Tibial nerve (tissue), 4 donors: ENCODE results near the gene ZFR.

Experiments
- CTCF ChIP-seq, 5 experiments: fragments of 200-600 bp in 3 of 5; fragments of 450-650 bp in 2 of 5; sonication (generic) in 3 of 5; IDR thresholded peaks; one replicate each; pipeline ENCODE4 v1.5.1; 2016 to 2019; ENCODE audit warnings: antibody characterized with exemption in 5 of 5, mild to moderate bottlenecking in 3 of 5, moderate library complexity in 2 of 5
- EP300 ChIP-seq, 2 donors: sonication (generic); formaldehyde crosslinking; IDR thresholded peaks; one replicate each; pipeline ENCODE4 v1.6.1; 2017; ENCODE audit warnings: antibody characterized with exemption in 2 of 2, mild to moderate bottlenecking in 1 of 2
- POLR2A ChIP-seq, 2 donors: fragments of 450-650 bp; IDR thresholded peaks; one replicate each; pipeline ENCODE4 v1.6.1; 2017; ENCODE audit warnings: antibody characterized with exemption in 2 of 2, mild to moderate bottlenecking in 2 of 2, moderate library complexity in 2 of 2

- TF ChIP-seq CTCF (IDR thresholded peaks at IDR 0.05), result no peak
- TF ChIP-seq POLR2A (IDR thresholded peaks at IDR 0.05), result no peak
- TF ChIP-seq EP300 (IDR thresholded peaks at IDR 0.05), result no peak
Observed at GRCh38 chr5:32392039-32392438, 52.5 kb downstream of the ZFR start.
